ENCODE data around the gene MAPKAP1.

DNA sequence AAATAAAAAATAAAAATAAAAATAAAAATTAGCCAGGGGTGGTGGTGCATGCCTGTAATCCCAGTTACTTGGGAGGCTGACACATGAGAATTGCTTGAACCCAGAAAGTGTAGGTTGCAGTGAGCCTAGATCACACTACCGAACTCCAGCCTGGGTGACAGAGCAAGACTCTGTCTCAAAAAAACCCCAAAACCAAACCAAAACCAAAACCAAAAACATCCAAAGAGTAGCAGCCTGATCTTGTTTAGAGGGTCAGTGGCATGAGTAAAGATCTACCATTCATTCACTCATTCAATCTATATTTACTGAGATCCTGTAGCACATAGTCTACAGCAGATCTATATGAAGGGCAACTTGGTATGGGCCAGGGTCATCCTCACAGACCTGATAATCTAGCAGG lies 202.4 kb downstream of the MAPKAP1 start:
- TF ChIP-seq CTCF (conservative IDR thresholded peaks at IDR 0.05) (no peak), ZFX (IDR thresholded peaks at IDR 0.05) (no peak)

Data from C4-2B (cell line).